Mesothelial cell of epicardium (in vitro differentiated cells): Measurements from ENCODE around the gene YTHDF1. TPM values are rescaled to one million over a fixed set of nuclear protein-coding genes. Genes with fewer than 3 reads are reported as not detected.
"Not testable (repeated sequence)": the region's sequence is repeated elsewhere in the genome, so short reads cannot be mapped to it uniquely, and the experiment has no call there.

Experiments used
- DNase-seq, 2 experiments: peaks; one replicate each; pipeline ENCODE4 v3.0.0; 2021; ENCODE audit warnings: low spot score in 2 of 2; ENCODE audit not compliant: unreplicated experiment in 2 of 2
- H3K27ac Mint-ChIP-seq: 2 replicates; pipeline ENCODE4 v1.8.0; 2021; ENCODE audit warnings: mixed read lengths
- H3K27me3 Mint-ChIP-seq: 2 replicates; pipeline ENCODE4 v1.8.0; 2021; ENCODE audit warnings: low read depth, mixed read lengths
- H3K36me3 Mint-ChIP-seq: 2 replicates; pipeline ENCODE4 v1.8.0; 2021; ENCODE audit warnings: mixed read lengths
- H3K4me1 Mint-ChIP-seq: 2 replicates; pipeline ENCODE4 v1.8.0; 2021; ENCODE audit warnings: mixed read lengths
- H3K4me3 Mint-ChIP-seq: 2 replicates; pipeline ENCODE4 v1.8.0; 2021; ENCODE audit warnings: mild to moderate bottlenecking, moderate library complexity, mixed read lengths
- H3K9me3 Mint-ChIP-seq: 2 replicates; pipeline ENCODE4 v1.8.0; 2021; ENCODE audit warnings: mixed read lengths
- total RNA-seq: library from RNA; stranded (reverse); gene quantifications from 3 replicates; pipeline ENCODE4 v1.2.1, GENCODE V29; 2021
- TF ChIP-seq, protein P1 (sequence below): fragments of 200-600 bp; sonication (generic); IDR thresholded peaks from one replicate; pipeline ENCODE4 v1.5.0; 2021; ENCODE audit warnings: antibody characterized with exemption; ENCODE audit not compliant: unreplicated experiment

YTHDF1 gene
- total RNA-seq, 1 donor from 2014 or later: 49.3 TPM

DNA sequence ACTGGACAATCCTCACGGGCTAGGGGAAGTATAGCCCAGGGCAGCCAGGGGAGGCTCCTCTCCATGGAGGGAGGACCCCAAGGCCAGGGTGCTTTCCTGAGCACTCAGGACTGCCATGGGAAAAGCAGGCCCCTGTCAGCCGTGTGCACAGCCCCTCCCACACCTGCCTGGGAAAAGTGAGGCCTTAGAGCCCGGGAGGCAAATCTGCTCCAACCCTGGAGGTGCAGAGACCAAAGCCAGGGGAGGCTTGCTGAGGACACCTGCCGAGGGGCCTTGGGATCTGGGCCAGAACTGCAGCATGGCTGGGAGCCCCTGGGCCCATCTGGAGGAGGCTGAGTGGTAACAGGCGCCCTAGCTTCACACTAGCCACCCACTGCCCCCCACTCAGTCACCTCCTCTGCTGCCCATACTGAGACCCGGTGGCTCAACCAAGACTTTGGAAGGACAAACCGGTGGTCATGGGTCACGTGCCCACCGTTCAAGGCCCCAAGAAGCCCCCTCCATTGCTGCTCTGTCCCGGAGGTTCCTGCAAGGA, 55.2 kb downstream of the YTHDF1 start:
- H3K4me3 Mint-ChIP-seq: no peak overlapping the region
- H3K27me3 Mint-ChIP-seq: peaks cover 51% of the 10 kb centered on the region
- DNase-seq: no peak
- no peaks in the 10 kb centered on the region for H3K9me3 Mint-ChIP-seq
- H3K4me1 Mint-ChIP-seq: no peaks in the 10 kb centered on the region
- H3K36me3 Mint-ChIP-seq: no peaks in the 10 kb centered on the region
- H3K27ac Mint-ChIP-seq: no peak overlapping the region
- TF ChIP-seq, protein P1, sequence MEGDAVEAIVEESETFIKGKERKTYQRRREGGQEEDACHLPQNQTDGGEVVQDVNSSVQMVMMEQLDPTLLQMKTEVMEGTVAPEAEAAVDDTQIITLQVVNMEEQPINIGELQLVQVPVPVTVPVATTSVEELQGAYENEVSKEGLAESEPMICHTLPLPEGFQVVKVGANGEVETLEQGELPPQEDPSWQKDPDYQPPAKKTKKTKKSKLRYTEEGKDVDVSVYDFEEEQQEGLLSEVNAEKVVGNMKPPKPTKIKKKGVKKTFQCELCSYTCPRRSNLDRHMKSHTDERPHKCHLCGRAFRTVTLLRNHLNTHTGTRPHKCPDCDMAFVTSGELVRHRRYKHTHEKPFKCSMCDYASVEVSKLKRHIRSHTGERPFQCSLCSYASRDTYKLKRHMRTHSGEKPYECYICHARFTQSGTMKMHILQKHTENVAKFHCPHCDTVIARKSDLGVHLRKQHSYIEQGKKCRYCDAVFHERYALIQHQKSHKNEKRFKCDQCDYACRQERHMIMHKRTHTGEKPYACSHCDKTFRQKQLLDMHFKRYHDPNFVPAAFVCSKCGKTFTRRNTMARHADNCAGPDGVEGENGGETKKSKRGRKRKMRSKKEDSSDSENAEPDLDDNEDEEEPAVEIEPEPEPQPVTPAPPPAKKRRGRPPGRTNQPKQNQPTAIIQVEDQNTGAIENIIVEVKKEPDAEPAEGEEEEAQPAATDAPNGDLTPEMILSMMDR: no peak

- H3K27me3 Mint-ChIP-seq: peaks cover 55% of the 10 kb centered on the region
- no peak for DNase-seq
These were observed 55.9 kb downstream of the YTHDF1 start for GRCh38 chr20:63159826-63160640.

GRCh38 chr20:63159251-63159650, 56.7 kb downstream of the YTHDF1 start:
- peaks cover 57% of the 10 kb centered on the region for H3K27me3 Mint-ChIP-seq
- H3K9me3 Mint-ChIP-seq, H3K27ac Mint-ChIP-seq, H3K4me3 Mint-ChIP-seq, H3K4me1 Mint-ChIP-seq, H3K36me3 Mint-ChIP-seq: not testable (repeated sequence)
- DNase-seq: peak in 1 of 2 experiments; percentile 11

More at GRCh38 chr20:63159826-63160640, 55.9 kb downstream of the YTHDF1 start:
- Mint-ChIP-seq H3K36me3 (no peaks in the 10 kb centered on the region), H3K4me3 (no peak overlapping the region), H3K9me3 (no peaks in the 10 kb centered on the region), H3K27ac (no peak overlapping the region), H3K4me1 (no peaks in the 10 kb centered on the region)
- TF ChIP-seq, protein P1: no peak

DNA sequence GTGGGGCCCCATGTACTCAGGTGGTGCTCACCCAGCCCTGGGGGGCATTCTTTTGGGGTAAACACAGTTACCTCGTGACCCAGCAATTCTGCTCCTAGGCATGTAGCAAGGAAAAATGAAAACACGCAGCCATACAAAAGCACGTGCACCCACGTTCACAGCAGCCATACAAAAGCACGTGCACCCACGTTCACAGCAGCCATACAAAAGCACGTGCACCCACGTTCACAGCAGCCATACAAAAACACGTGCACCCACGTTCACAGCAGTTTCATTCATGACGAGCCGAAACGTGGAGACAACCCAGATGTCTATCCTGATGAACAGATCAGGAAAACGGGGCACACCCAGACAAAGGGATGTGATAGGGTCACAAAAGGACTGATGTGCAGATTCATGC, 57.1 kb downstream of the YTHDF1 start:
- H3K36me3 Mint-ChIP-seq: no peaks in the 10 kb centered on the region
- no peak overlapping the region for H3K4me3 Mint-ChIP-seq
- peak in 1 of 2 experiments; percentile 2 for DNase-seq
- peaks cover 57% of the 10 kb centered on the region for H3K27me3 Mint-ChIP-seq
- no peaks in the 10 kb centered on the region for H3K9me3 Mint-ChIP-seq
- H3K4me1 Mint-ChIP-seq: no peaks in the 10 kb centered on the region
- TF ChIP-seq, protein P1: no peak
- H3K27ac Mint-ChIP-seq: no peak overlapping the region

DNA sequence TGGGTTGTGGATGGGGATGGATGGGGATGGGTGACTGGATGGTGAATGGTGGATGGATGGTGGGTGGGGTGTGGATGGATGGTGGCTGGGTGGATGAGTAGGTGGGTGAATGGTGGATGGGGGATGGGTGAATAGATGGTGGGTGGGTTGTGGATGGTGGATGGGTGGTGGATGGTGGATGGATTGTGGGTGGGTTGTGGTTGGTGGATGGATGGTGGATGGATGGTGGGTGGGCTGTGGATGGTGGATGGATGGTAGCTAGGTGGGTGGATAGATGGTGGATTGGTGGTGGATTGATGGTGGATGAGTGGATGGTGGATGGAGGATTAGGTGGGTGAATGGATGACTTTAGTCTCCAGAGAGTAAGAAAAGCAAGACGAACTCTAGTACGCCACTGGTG, 57.6 kb downstream of the YTHDF1 start:
- H3K36me3 Mint-ChIP-seq: no peaks in the 10 kb centered on the region
- no peak overlapping the region for H3K27ac Mint-ChIP-seq
- no peaks in the 10 kb centered on the region for H3K9me3 Mint-ChIP-seq
- H3K27me3 Mint-ChIP-seq: peaks cover 57% of the 10 kb centered on the region
- no peak overlapping the region for H3K4me3 Mint-ChIP-seq
- H3K4me1 Mint-ChIP-seq: no peaks in the 10 kb centered on the region
- no peak for DNase-seq
- TF ChIP-seq, protein P1: no peak

- H3K4me1 Mint-ChIP-seq, H3K36me3 Mint-ChIP-seq, H3K9me3 Mint-ChIP-seq, H3K4me3 Mint-ChIP-seq, H3K27ac Mint-ChIP-seq: not testable (repeated sequence)
- H3K27me3 Mint-ChIP-seq: peaks cover 53% of the 10 kb centered on the region
- peak in 1 of 2 experiments; percentile 5 for DNase-seq
These were observed 58.5 kb downstream of the YTHDF1 start for GRCh38 chr20:63157431-63157830.
